K562 treated with DMSO at 1 percent for 12 hours (cell line): ENCODE measurements around the gene TRAPPC2L. TPM values are rescaled to one million over a fixed set of nuclear protein-coding genes. Genes with fewer than 3 reads are reported as not detected.

Experiments used
- total RNA-seq: library from RNA; unstranded; fragments of 300-600 nt; gene quantifications from 2 replicates; pipeline ENCODE4 v1.2.3, GENCODE V29; 2022; ENCODE audit not compliant: insufficient read depth

Gene TRAPPC2L
- total RNA-seq: 52.8 and 54.1 TPM in 2 replicates

GRCh38 chr16:88856828-88857727 lies at the start of gene TRAPPC2L, which contains the start of gene GALNS:
TRAPPC2L (plus strand) TSS chr16:88857127; CDS start chr16:88857151, 24 bp downstream.
GALNS (minus strand) TSS chr16:88856947; CDS start chr16:88856877, 70 bp downstream.

GRCh38 chr16:88811769-88812512 lies 45.0 kb upstream of the TRAPPC2L start, which contains the start of gene APRT:
APRT (minus strand) TSS chr16:88811928; CDS start chr16:88811899, 29 bp downstream.

GRCh38 chr16:88866151-88866920 lies 9.4 kb downstream of the TRAPPC2L start, which contains the start of gene PABPN1L:
PABPN1L (minus strand) TSS chr16:88866660; CDS start chr16:88866606, 54 bp downstream.

Other genes starting within 250 kb of the TRAPPC2L start
- not detected in 2 replicates for gene IL17C, start 218.6 kb upstream of the TRAPPC2L start, total RNA-seq
- gene CYBA, start 206.1 kb upstream of the TRAPPC2L start, total RNA-seq: 459 and 717 TPM in 2 replicates
- 89.7 and 113 TPM in 2 replicates for gene MVD, start 194.0 kb upstream of the TRAPPC2L start, total RNA-seq
- gene SNAI3, start 170.6 kb upstream of the TRAPPC2L start, total RNA-seq: 1.8 and 2.2 TPM in 2 replicates
- 58.0 and 63.2 TPM in 2 replicates for gene RNF166, start 150.7 kb upstream of the TRAPPC2L start, total RNA-seq
- gene CTU2, start 150.6 kb upstream of the TRAPPC2L start, total RNA-seq: 25.5 and 32.8 TPM in 2 replicates
- 196 and 242 TPM in 2 replicates for gene PIEZO1, start 71.9 kb upstream of the TRAPPC2L start, total RNA-seq
- 218 and 221 TPM in 2 replicates for gene CDT1, start 53.3 kb upstream of the TRAPPC2L start, total RNA-seq
- 182 and 235 TPM in 2 replicates for gene APRT, start 45.2 kb upstream of the TRAPPC2L start, total RNA-seq
- 6.3 and 12.1 TPM in 2 replicates for gene GALNS, start 180 bp upstream of the TRAPPC2L start, total RNA-seq
- not detected in 2 replicates for gene PABPN1L, start 9.5 kb downstream of the TRAPPC2L start, total RNA-seq
- gene CBFA2T3, start 120.1 kb downstream of the TRAPPC2L start, total RNA-seq: 15.9 and 34.0 TPM in 2 replicates
- 24.8 and 32.4 TPM in 2 replicates for gene ACSF3, start 236.7 kb downstream of the TRAPPC2L start, total RNA-seq